Measurements from ENCODE around the gene ZNF331.

The ZNF331 gene

GRCh38 chr19:53608381-53608780 lies 70.4 kb downstream of the ZNF331 start:
- no peaks in the 10 kb centered on the region for H3K9me3 ChIP-seq (ENCODE audit: control insufficient read depth, low read depth, low read length)
- no peak overlapping the region for H3K27ac ChIP-seq (ENCODE audit: low read length)
- H3K4me3 ChIP-seq (ENCODE audit: low read length) = no peak overlapping the region

GRCh38 chr19:53612762-53613526 lies 75.0 kb downstream of the ZNF331 start:
- peak overlapping the region; percentile 18 for H3K4me3 ChIP-seq (ENCODE audit: low read length)
- peak overlapping the region; percentile 43 for H3K9ac ChIP-seq (ENCODE audit: low read length)
- H3K27ac ChIP-seq (ENCODE audit: low read length) = peak overlapping the region; percentile 47

More at GRCh38 chr19:53608381-53608780, 70.4 kb downstream of the ZNF331 start:
- no peak overlapping the region for H3K9ac ChIP-seq (ENCODE audit: low read length)
- H3K36me3 ChIP-seq (ENCODE audit: control insufficient read depth, low read depth, low read length) = no peaks in the 10 kb centered on the region
- no peaks in the 10 kb centered on the region for H3K27me3 ChIP-seq (ENCODE audit: control insufficient read depth, insufficient read depth, low read length)
- H3K4me1 ChIP-seq (ENCODE audit: control insufficient read depth, low read depth, low read length) = peaks cover 12% of the 10 kb centered on the region

DNA sequence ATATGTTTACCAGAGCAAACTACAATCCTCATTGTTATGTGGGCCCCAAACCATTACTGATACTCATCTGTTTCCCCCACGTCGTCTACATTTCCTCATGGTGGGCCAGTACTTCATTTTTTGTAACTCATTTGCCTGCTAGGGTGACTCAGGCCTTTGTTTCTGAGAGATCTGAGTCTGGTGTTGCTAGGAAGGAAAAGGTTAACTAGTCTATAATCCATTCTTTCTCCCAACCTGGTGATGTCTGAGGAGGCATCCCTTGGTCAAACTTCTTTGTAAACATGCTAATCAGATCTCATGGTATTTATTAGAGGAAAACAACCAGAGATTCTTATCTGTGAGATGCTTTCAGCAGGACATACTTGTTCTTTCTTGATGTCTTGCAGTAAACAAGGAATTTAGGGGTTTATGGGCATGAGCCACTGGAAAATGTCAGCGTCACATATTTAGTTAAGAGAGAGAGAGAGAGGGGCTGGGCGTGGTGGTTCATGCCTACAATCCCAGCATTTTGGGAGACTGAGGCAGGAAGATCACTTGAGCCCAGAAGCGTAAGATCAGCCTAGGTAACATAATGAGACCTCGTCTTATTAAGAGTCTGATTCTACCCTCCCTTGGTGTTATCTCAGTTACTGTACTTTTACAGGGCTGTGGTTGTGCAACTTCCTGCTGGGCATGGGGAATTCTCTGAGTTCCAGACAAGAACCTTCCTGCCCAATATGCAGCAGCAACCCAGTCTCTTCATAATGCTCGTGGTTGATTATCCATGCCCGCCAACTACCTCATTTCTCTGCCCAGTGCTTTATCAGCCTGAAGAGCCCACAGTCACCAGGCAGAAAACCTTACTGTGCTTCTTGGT lies 84.2 kb downstream of the ZNF331 start:
- no peak overlapping the region for H3K27ac ChIP-seq (ENCODE audit: low read length)
- H3K27me3 ChIP-seq (ENCODE audit: control insufficient read depth, insufficient read depth, low read length) = no peaks in the 10 kb centered on the region
- no peaks in the 10 kb centered on the region for H3K9me3 ChIP-seq (ENCODE audit: control insufficient read depth, low read depth, low read length)
- H3K4me3 ChIP-seq (ENCODE audit: low read length) = no peak overlapping the region
- no peaks in the 10 kb centered on the region for H3K4me1 ChIP-seq (ENCODE audit: control insufficient read depth, low read depth, low read length)
- H3K36me3 ChIP-seq (ENCODE audit: control insufficient read depth, low read depth, low read length) = no peaks in the 10 kb centered on the region
- H3K9ac ChIP-seq (ENCODE audit: low read length) = no peak overlapping the region

More at GRCh38 chr19:53612762-53613526, 75.0 kb downstream of the ZNF331 start:
- H3K4me1 ChIP-seq (ENCODE audit: control insufficient read depth, low read depth, low read length) = peaks cover 15% of the 10 kb centered on the region
- H3K27me3 ChIP-seq (ENCODE audit: control insufficient read depth, insufficient read depth, low read length) = no peaks in the 10 kb centered on the region
- H3K36me3 ChIP-seq (ENCODE audit: control insufficient read depth, low read depth, low read length) = no peaks in the 10 kb centered on the region
- H3K9me3 ChIP-seq (ENCODE audit: control insufficient read depth, low read depth, low read length) = no peaks in the 10 kb centered on the region

DNA sequence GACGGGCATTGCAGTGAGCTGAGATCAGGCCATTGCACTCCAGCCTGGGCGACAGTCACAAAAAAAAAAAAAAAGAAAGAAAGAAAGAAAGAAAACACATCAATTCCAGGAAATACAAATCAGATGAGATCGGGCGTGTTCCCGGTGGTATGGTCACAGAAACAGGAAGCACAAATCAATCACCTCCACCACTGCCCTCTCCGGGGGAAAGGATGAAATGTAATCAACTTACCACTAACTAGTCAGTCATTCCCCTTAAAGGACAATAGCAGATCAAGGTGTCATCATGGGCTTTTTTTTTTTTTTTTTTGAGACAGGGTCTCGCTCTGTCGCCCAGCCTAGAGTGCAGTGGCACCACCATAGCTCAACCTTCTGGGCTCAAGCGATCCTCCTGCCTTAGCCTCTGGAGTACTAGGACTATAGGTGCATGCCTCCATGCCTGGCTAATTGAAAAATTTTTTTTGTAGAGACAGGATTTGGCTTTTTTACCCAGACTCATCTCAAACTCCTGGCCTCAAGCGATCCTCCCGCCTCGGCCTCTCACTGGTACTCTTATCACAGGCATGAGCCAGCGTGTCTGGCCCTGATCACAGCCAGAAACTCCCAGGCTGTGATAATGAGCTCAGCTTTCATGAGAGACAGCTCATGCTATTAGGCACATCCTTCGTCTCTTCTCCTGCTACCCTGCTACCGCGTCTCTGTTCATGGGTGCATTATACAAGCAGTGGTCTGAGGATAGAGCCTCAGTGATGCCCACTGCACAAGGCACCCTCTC lies 87.0 kb downstream of the ZNF331 start:
- Histone ChIP-seq H3K9me3 (ENCODE audit: control insufficient read depth, low read depth, low read length) (no peaks in the 10 kb centered on the region), H3K4me3 (ENCODE audit: low read length) (no peak overlapping the region), H3K4me1 (ENCODE audit: control insufficient read depth, low read depth, low read length) (no peaks in the 10 kb centered on the region), H3K36me3 (ENCODE audit: control insufficient read depth, low read depth, low read length) (no peaks in the 10 kb centered on the region), H3K9ac (ENCODE audit: low read length) (no peak overlapping the region), H3K27me3 (ENCODE audit: control insufficient read depth, insufficient read depth, low read length) (no peaks in the 10 kb centered on the region), H3K27ac (ENCODE audit: low read length) (no peak overlapping the region)

DNA sequence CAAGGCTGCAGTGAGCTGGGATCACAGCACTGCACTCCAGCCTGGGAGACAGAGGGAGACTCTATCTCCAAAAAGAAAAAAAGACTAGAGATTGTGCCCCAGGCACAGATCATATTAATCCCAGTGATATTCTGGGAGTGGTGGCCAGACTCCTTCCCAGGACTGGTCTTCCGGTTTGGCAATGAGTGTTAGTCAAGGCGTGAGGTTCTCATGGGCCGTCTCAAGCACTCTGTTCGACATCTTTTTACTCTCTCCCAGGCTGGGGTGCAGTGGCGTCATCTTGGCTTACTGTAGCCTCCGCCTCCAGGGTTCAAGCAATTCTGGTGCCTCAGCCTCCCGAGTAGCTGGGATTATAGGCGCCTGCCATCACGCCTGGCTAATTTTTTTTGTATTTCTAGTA lies 88.5 kb downstream of the ZNF331 start:
- H3K4me3 ChIP-seq (ENCODE audit: low read length) = no peak overlapping the region
- H3K9ac ChIP-seq (ENCODE audit: low read length) = no peak overlapping the region
- H3K27me3 ChIP-seq (ENCODE audit: control insufficient read depth, insufficient read depth, low read length) = no peaks in the 10 kb centered on the region
- H3K36me3 ChIP-seq (ENCODE audit: control insufficient read depth, low read depth, low read length) = no peaks in the 10 kb centered on the region
- no peaks in the 10 kb centered on the region for H3K9me3 ChIP-seq (ENCODE audit: control insufficient read depth, low read depth, low read length)
- no peak overlapping the region for H3K27ac ChIP-seq (ENCODE audit: low read length)
- no peaks in the 10 kb centered on the region for H3K4me1 ChIP-seq (ENCODE audit: control insufficient read depth, low read depth, low read length)

- no peaks in the 10 kb centered on the region for H3K4me1 ChIP-seq (ENCODE audit: control insufficient read depth, low read depth, low read length)
- no peak overlapping the region for H3K9ac ChIP-seq (ENCODE audit: low read length)
- H3K27me3 ChIP-seq (ENCODE audit: control insufficient read depth, insufficient read depth, low read length) = no peaks in the 10 kb centered on the region
- H3K9me3 ChIP-seq (ENCODE audit: control insufficient read depth, low read depth, low read length) = no peaks in the 10 kb centered on the region
- H3K36me3 ChIP-seq (ENCODE audit: control insufficient read depth, low read depth, low read length) = no peaks in the 10 kb centered on the region
- no peak overlapping the region for H3K4me3 ChIP-seq (ENCODE audit: low read length)
- H3K27ac ChIP-seq (ENCODE audit: low read length) = no peak overlapping the region
Measured at GRCh38 chr19:53626976-53627375, 89.0 kb downstream of the ZNF331 start.
